BE2C (cell line): Measurements from ENCODE around the gene RILP.

ENCODE experiments used
- DNase-seq: peaks from one replicate; pipeline ENCODE4 v3.0.0-alpha.2; 2020
- H3K27me3 ChIP-seq: fragments of 250-450 bp; sonication (Bioruptor Pico); 2 replicates; pipeline ENCODE4 v1.5.1; 2020; ENCODE audit warnings: mild to moderate bottlenecking
- H3K36me3 ChIP-seq: fragments of 250-450 bp; sonication (Bioruptor Pico); 2 replicates; pipeline ENCODE4 v1.5.1; 2020; ENCODE audit warnings: mild to moderate bottlenecking
- H3K4me1 ChIP-seq: fragments of 250-450 bp; sonication (Bioruptor Pico); 2 replicates; pipeline ENCODE4 v1.5.1; 2020
- H3K4me3 ChIP-seq: 2 replicates; pipeline ENCODE4 v1.5.1; 2011; ENCODE audit warnings: low read depth, low read length
- H3K9me3 ChIP-seq: fragments of 250-450 bp; sonication (Bioruptor Pico); 2 replicates; pipeline ENCODE4 v1.5.1; 2020
- CTCF ChIP-seq: IDR thresholded peaks from 2 replicates; pipeline ENCODE4 v1.5.1; 2012; ENCODE audit warnings: mild to moderate bottlenecking, low read depth, low read length

The RILP gene

GRCh38 chr17:1612400-1612799, 37.3 kb downstream of the RILP start:
- Histone ChIP-seq H3K4me1 (no peaks in the 10 kb centered on the region), H3K4me3 (no peak overlapping the region), H3K9me3 (no peaks in the 10 kb centered on the region), H3K27me3 (no peaks in the 10 kb centered on the region), H3K36me3 (no peaks in the 10 kb centered on the region)
- TF ChIP-seq CTCF = no peak
- no peak for DNase-seq

- TF ChIP-seq CTCF = no peak
- DNase-seq = no peak
- no peaks in the 10 kb centered on the region for H3K4me1 ChIP-seq
- H3K9me3 ChIP-seq = no peaks in the 10 kb centered on the region
- no peaks in the 10 kb centered on the region for H3K36me3 ChIP-seq
- no peak overlapping the region for H3K4me3 ChIP-seq
- H3K27me3 ChIP-seq = no peaks in the 10 kb centered on the region
Measured at GRCh38 chr17:1611715-1612114, 38.0 kb downstream of the RILP start.

GRCh38 chr17:1608676-1609075, 41.0 kb downstream of the RILP start:
- Histone ChIP-seq H3K36me3 (no peaks in the 10 kb centered on the region), H3K4me3 (no peak overlapping the region), H3K4me1 (no peaks in the 10 kb centered on the region), H3K9me3 (no peaks in the 10 kb centered on the region), H3K27me3 (no peaks in the 10 kb centered on the region)
- no peak for DNase-seq
- TF ChIP-seq CTCF = no peak

GRCh38 chr17:1607971-1608320, 41.7 kb downstream of the RILP start:
- no peaks in the 10 kb centered on the region for H3K4me1 ChIP-seq
- H3K9me3 ChIP-seq = no peaks in the 10 kb centered on the region
- no peak for TF ChIP-seq CTCF
- H3K36me3 ChIP-seq = no peaks in the 10 kb centered on the region
- H3K4me3 ChIP-seq = no peak overlapping the region
- no peaks in the 10 kb centered on the region for H3K27me3 ChIP-seq
- no peak for DNase-seq

- TF ChIP-seq CTCF = no peak
Measured at GRCh38 chr17:1606352-1606985, 43.2 kb downstream of the RILP start.

GRCh38 chr17:1605681-1606351, 43.9 kb downstream of the RILP start:
- TF ChIP-seq CTCF = no peak
- no peak for DNase-seq
- H3K4me3 ChIP-seq = no peak overlapping the region

More at GRCh38 chr17:1606352-1606985, 43.2 kb downstream of the RILP start:
- no peak for DNase-seq
- H3K4me3 ChIP-seq = no peak overlapping the region
- H3K27me3 ChIP-seq = no peaks in the 10 kb centered on the region
- no peaks in the 10 kb centered on the region for H3K36me3 ChIP-seq
- no peaks in the 10 kb centered on the region for H3K9me3 ChIP-seq
- H3K4me1 ChIP-seq = no peaks in the 10 kb centered on the region

More at GRCh38 chr17:1605681-1606351, 43.9 kb downstream of the RILP start:
- no peaks in the 10 kb centered on the region for H3K36me3 ChIP-seq
- H3K4me1 ChIP-seq = no peaks in the 10 kb centered on the region
- H3K9me3 ChIP-seq = no peaks in the 10 kb centered on the region
- no peaks in the 10 kb centered on the region for H3K27me3 ChIP-seq
